HepG2 (cell line): ENCODE data around the gene XXYLT1. TPM values are rescaled to one million over a fixed set of nuclear protein-coding genes. Genes with fewer than 3 reads are reported as not detected.
"Not testable (repeated sequence)": the region's sequence is repeated elsewhere in the genome, so short reads cannot be mapped to it uniquely, and the experiment has no call there.

Source experiments
- ATAC-seq: fragments of 200-7000 bp; cut with Tn5 transposase; 3 replicates; pipeline ENCODE4 v1.9.1; 2020; ENCODE audit warnings: mild to moderate bottlenecking, moderate library complexity
- BruUV-seq: library from RNA; stranded (reverse); fragments of 400-500 nt; replicated peaks from 2 replicates; lab custom pipeline; 2021; lab: Mats Ljungman, UMichigan
- CTCF ChIA-PET: fragments of 300-600 bp; formaldehyde crosslinking; extraction: SDS; loops from one replicate; lab custom pipeline; 2021; ENCODE audit warnings: low total read pairs, inconsistent platforms, low intra/inter-chr PET ratio; lab: Yijun Ruan, JAX
- POLR2A ChIA-PET: fragments of 350-600 bp; sonication (Branson Sonifier 250); formaldehyde crosslinking; loops from one replicate; lab custom pipeline; 2020; ENCODE audit warnings: antibody characterized with exemption, inconsistent platforms; lab: Yijun Ruan, JAX
- DNase-seq: peaks from one replicate; pipeline ENCODE4 v3.0.0-alpha.2; 2015; ENCODE audit warnings: low spot score
- FAIRE-seq: peaks from 3 replicates; lab custom pipeline; 2011; peaks lifted over from hg19 to GRCh38; lab: Jason Lieb, UNC
- H2AFZ ChIP-seq: one replicate; pipeline ENCODE4 v1.6.1; 2011; ENCODE audit warnings: low read length, inconsistent platforms
- H3K27ac ChIP-seq: fragments of 300-600 bp; 3 replicates; pipeline ENCODE4 v1.8.0; 2011; ENCODE audit warnings: mixed run types, mild to moderate bottlenecking, mixed read lengths, low read length, inconsistent platforms; ENCODE audit not compliant: insufficient read depth; ENCODE audit errors: extremely low read length
- H3K27me3 ChIP-seq, 2 experiments: fragments of 200-600 bp in 1 of 2; 2 replicates in 1 of 2; 3 replicates in 1 of 2; pipeline versions ENCODE4 v1.6.0 to v1.8.0; 2011; ENCODE audit warnings: low read length in 2 of 2, mild to moderate bottlenecking in 2 of 2, moderate library complexity in 2 of 2, inconsistent platforms in 1 of 2; ENCODE audit not compliant: insufficient read depth in 2 of 2, control insufficient read depth in 1 of 2
- H3K36me3 ChIP-seq, 2 experiments: fragments of 200-600 bp in 1 of 2; replicated peaks in 1 of 2; 2 replicates in 1 of 2; 3 replicates in 1 of 2; pipeline versions ENCODE4 v1.5.1 to v1.8.0; 2011; ENCODE audit warnings: low read length in 2 of 2, inconsistent platforms in 1 of 2; ENCODE audit not compliant: insufficient read depth in 2 of 2, control insufficient read depth in 1 of 2
- H3K4me1 ChIP-seq: 2 replicates; pipeline ENCODE4 v1.5.1; 2012; ENCODE audit warnings: low read length, inconsistent platforms; ENCODE audit not compliant: insufficient read depth
- H3K4me2 ChIP-seq: 2 replicates; pipeline ENCODE4 v1.6.0; 2011; ENCODE audit warnings: low read depth, low read length, inconsistent platforms
- H3K4me3 ChIP-seq, 3 experiments: fragments of 200-600 bp in 1 of 3; sonication (generic), shearing (Covaris generic) in 1 of 3; replicated peaks in 1 of 3; 2 replicates each; pipeline ENCODE4 v1.5.1; 2011 to 2016; ENCODE audit warnings: low read length in 3 of 3, inconsistent platforms in 2 of 3, low read depth in 2 of 3, mild to moderate bottlenecking in 2 of 3, control low read depth in 1 of 3, mixed read lengths in 1 of 3; ENCODE audit not compliant: insufficient read depth in 1 of 3
- H3K79me2 ChIP-seq: one replicate; pipeline ENCODE4 v1.6.1; 2011; ENCODE audit warnings: low read length, inconsistent platforms; ENCODE audit not compliant: insufficient read depth
- H3K9ac ChIP-seq: 2 replicates; pipeline ENCODE4 v1.6.0; 2011; ENCODE audit warnings: mild to moderate bottlenecking, low read depth, low read length, inconsistent platforms; ENCODE audit not compliant: insufficient read depth
- H3K9me3 ChIP-seq: 2 replicates; pipeline ENCODE4 v1.5.1; 2012; ENCODE audit warnings: mild to moderate bottlenecking, low read length
- H4K20me1 ChIP-seq: 2 replicates; pipeline ENCODE4 v1.6.0; 2011; ENCODE audit warnings: inconsistent platforms, mild to moderate bottlenecking, low read length, moderate library complexity; ENCODE audit not compliant: insufficient read depth
- GZF1 ChIP-seq: sonication (generic); formaldehyde crosslinking; IDR thresholded peaks from 2 replicates; pipeline ENCODE4 v1.5.1; 2020; ENCODE audit warnings: mild to moderate bottlenecking, missing genetic modification reagents
- HNRNPK ChIP-seq: fragments of 200-400 bp; formaldehyde crosslinking; IDR thresholded peaks from 2 replicates; pipeline ENCODE4 v1.6.1; 2018; ENCODE audit warnings: low read length, low read depth, moderate library complexity, mild to moderate bottlenecking; ENCODE audit not compliant: poor library complexity, severe bottlenecking
- NCOA1 ChIP-seq: sonication (generic); formaldehyde crosslinking; IDR thresholded peaks from 2 replicates; pipeline ENCODE4 v1.9.0; 2021; ENCODE audit warnings: missing genetic modification reagents
- PCBP1 ChIP-seq: fragments of 200-400 bp; formaldehyde crosslinking; IDR thresholded peaks from 2 replicates; pipeline ENCODE4 v1.6.1; 2017; ENCODE audit warnings: mild to moderate bottlenecking, low read depth, low read length, borderline replicate concordance
- RBM22 ChIP-seq: fragments of 200-400 bp; formaldehyde crosslinking; optimal IDR thresholded peaks from 2 replicates; pipeline ENCODE3; 2017; ENCODE audit warnings: mild to moderate bottlenecking, low read length, moderate library complexity
- STAG1 ChIP-seq: sonication (generic); formaldehyde crosslinking; IDR thresholded peaks from 2 replicates; pipeline ENCODE4 v1.4.0; 2020; ENCODE audit warnings: missing genetic modification reagents
- WGBS: methylation state at CpG from one replicate; pipeline ENCODE4 v1.1.6; 2017; ENCODE audit warnings: low lambda C conversion rate; 5-methylcytosine and 5-hydroxymethylcytosine counted together
- in situ Hi-C: cut with HindIII; loops from 2 replicates; pipeline ENCODE4 v1.10.0; 2017; ENCODE audit warnings: low pct_unique_long_range_greater_than_20kb; ENCODE audit not compliant: extremely low pct_ligation_motif_present
- intact Hi-C: fragments of 100-400 bp; cut with micrococcal nuclease; formaldehyde crosslinking; loops from one replicate; pipeline ENCODE4 v1.10.0; 2022; ENCODE audit not compliant: unreplicated experiment
- polyA plus RNA-seq, 8 experiments: library from polyadenylated mRNA; depleted of rRNA in 3 of 8; stranded (reverse) in 7 of 8; unstranded in 1 of 8; fragments of >200 nt; fragmentation: Illumina TruSeq in 4 of 8; extraction: Trizol in 4 of 8; gene quantifications; 2 replicates each; pipeline versions ENCODE4 v1.2.1 to v1.2.3, GENCODE V29; 2011 to 2016; ENCODE audit warnings: low read depth in 4 of 8, missing spikeins in 1 of 8, mixed read lengths in 1 of 8; ENCODE audit not compliant: insufficient read depth in 1 of 8
- total RNA-seq, 5 experiments: library from RNA; depleted of rRNA; stranded (reverse); fragments of >200 nt; fragmentation: Illumina TruSeq; extraction: Trizol; gene quantifications; 2 replicates each; pipeline ENCODE4 v1.2.3, GENCODE V29; 2016; ENCODE audit warnings: low read depth in 1 of 5

The XXYLT1 gene
- total and polyA plus RNA-seq, 2 of the 13 experiments (the other 11 are each of a cell fraction or from before 2014, with no cell fraction given), result 17.7 to 19.0 TPM

- 93% methylated on average over 8 of the region's 8 CpGs for WGBS
- no peak for TF ChIP-seq GZF1
- no peak for TF ChIP-seq NCOA1 (CRISPR knock-in tag)
- TF ChIP-seq HNRNPK, result peak; percentile 87
- TF ChIP-seq PCBP1, result 0 out of 2 replicates have a peak, but pooled peaks have one; percentile 54
- no peak for TF ChIP-seq STAG1
- TF ChIP-seq RBM22, result no peak
- TF ChIP-seq, all 625 proteins: peak for 2
- intact Hi-C loops, result loop anchor here (10.0 kb wide), 1 partner anchor 73 kb away; no protein-coding TSS in a partner anchor
Measured at GRCh38 chr3:195107593-195107992, 163.4 kb downstream of the XXYLT1 start.

GRCh38 chr3:195107031-195107430 lies 163.9 kb downstream of the XXYLT1 start:
- DNase-seq, H3K27ac ChIP-seq, H3K9me3 ChIP-seq, POLR2A ChIA-PET, H2AFZ ChIP-seq, H3K79me2 ChIP-seq, H3K4me3 ChIP-seq, H3K36me3 ChIP-seq, BruUV-seq, H3K9ac ChIP-seq, FAIRE-seq, ATAC-seq, H3K27me3 ChIP-seq, H3K4me2 ChIP-seq, H4K20me1 ChIP-seq: not testable (repeated sequence)
- 95% methylated on average over 17 of the region's 17 CpGs for WGBS
- CTCF ChIA-PET, result interaction anchor here (0.7 to 2.5 kb wide), 3 partner anchors 105 to 424 kb away, joined by 3 to 15 read pairs (median 13); no protein-coding TSS in a partner anchor
- in situ Hi-C loops (loop anchor here (5.0 kb wide), 3 partner anchors 75 to 420 kb away; partner anchors contain the start of gene FAM43A), intact Hi-C loops (loop anchor here (10.0 kb wide), 1 partner anchor 72 kb away; no protein-coding TSS in a partner anchor)
- peaks cover 49% of the 10 kb centered on the region for H3K4me1 ChIP-seq

More at GRCh38 chr3:195107593-195107992, 163.4 kb downstream of the XXYLT1 start:
- Histone ChIP-seq H3K27me3 (no peaks in the 10 kb centered on the region), H3K36me3 (peaks cover 2 to 6% of the 10 kb centered on the region in 2 experiments; a peak in 3 of 5 replicates), H3K79me2 (no peaks in the 10 kb centered on the region), H3K9ac (no peak overlapping the region), H3K27ac (no peak overlapping the region), H3K4me1 (peaks cover 49% of the 10 kb centered on the region), H4K20me1 (no peaks in the 10 kb centered on the region), H3K4me3 (no peak overlapping the region), H2AFZ (no peak overlapping the region), H3K9me3 (no peaks in the 10 kb centered on the region), H3K4me2 (no peak overlapping the region)
- BruUV-seq, result no TSS peak
- in situ Hi-C loops, result loop anchor here (5.0 kb wide), 3 partner anchors 75 to 420 kb away; partner anchors contain the start of gene FAM43A
- DNase-seq (no peak), FAIRE-seq (no peak), ATAC-seq (no peak)
- CTCF ChIA-PET, result no interaction called here
- POLR2A ChIA-PET, result no interaction called here
